MM.1S (cell line): Measurements from ENCODE around the gene LHFPL2.

Source experiments
- EZH2 ChIP-seq: fragments of 300-600 bp; sonication (generic); optimal IDR thresholded peaks from 2 replicates; pipeline ENCODE3; 2017; ENCODE audit warnings: low read depth, mild to moderate bottlenecking, antibody characterized with exemption, low read length, mixed read lengths
- EZH2phosphoT487 ChIP-seq: fragments of 300-600 bp; sonication (generic); IDR thresholded peaks from 2 replicates; pipeline ENCODE4 v1.6.1; 2018; ENCODE audit warnings: antibody characterized with exemption, low read length
- TF ChIP-seq, protein P1 (sequence below): fragments of 300-600 bp; sonication (generic); IDR thresholded peaks from 2 replicates; pipeline ENCODE4 v1.5.1; 2016; ENCODE audit warnings: antibody characterized with exemption, low read length, mixed read lengths

DNA sequence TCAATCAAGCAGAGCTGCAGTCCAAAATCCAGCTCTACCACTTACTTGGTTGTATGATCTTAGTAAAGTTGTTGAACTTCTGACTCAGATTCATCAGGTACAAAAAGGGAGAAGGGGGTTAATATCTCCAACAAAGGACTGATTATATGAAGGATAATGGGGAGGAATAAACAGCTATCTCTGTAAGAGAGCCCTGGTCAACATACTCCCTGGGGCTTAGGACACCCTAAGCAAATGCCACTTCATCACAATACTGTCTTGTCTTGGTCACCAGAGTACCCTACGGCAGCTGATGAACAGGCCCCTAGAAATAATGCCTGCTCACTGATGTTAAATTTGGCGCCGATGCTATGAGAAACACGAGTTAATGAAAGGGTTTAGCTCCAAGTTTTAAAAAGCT is 34.8 kb downstream of the LHFPL2 start:
- TF ChIP-seq, protein P1, sequence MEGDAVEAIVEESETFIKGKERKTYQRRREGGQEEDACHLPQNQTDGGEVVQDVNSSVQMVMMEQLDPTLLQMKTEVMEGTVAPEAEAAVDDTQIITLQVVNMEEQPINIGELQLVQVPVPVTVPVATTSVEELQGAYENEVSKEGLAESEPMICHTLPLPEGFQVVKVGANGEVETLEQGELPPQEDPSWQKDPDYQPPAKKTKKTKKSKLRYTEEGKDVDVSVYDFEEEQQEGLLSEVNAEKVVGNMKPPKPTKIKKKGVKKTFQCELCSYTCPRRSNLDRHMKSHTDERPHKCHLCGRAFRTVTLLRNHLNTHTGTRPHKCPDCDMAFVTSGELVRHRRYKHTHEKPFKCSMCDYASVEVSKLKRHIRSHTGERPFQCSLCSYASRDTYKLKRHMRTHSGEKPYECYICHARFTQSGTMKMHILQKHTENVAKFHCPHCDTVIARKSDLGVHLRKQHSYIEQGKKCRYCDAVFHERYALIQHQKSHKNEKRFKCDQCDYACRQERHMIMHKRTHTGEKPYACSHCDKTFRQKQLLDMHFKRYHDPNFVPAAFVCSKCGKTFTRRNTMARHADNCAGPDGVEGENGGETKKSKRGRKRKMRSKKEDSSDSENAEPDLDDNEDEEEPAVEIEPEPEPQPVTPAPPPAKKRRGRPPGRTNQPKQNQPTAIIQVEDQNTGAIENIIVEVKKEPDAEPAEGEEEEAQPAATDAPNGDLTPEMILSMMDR = no peak
- TF ChIP-seq EZH2phosphoT487 = no peak
- no peak for TF ChIP-seq EZH2
